ENCODE data around the gene SRGAP2C. TPM values are rescaled to one million over a fixed set of nuclear protein-coding genes. Genes with fewer than 3 reads are reported as not detected.
"Not testable (repeated sequence)": the region's sequence is repeated elsewhere in the genome, so short reads cannot be mapped to it uniquely, and the experiment has no call there.

The SRGAP2C gene
- total RNA-seq, 1 donor from 2014 or later, result 13.9 TPM

DNA sequence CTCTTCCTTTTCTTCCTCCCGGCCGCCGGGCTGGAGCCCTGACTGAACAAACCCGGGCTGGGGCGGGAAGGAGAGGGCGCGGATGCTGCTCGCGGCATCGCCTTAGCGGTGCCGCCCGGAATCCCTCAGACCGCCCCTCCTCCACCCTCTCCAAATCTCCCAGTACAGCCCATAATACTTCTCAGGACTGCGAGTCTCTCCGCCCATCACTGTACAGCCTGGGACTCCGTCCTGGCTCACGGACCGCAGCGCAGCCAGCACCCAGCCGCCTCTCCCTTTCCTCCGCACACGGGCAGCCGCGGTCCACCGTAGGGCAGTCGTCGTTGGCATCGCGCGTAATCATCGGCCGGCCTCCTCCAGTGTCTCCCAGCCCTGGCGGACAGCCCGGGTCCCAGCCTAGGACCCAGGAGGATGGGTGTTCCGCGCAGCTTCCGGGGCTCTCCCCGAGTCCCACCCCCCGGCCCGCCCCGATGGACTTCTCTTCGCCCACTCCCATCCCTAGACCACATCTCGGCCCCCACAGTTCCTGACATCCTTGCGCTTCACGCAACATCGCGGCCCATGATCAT is 449 bp downstream of the SRGAP2C start:
- DNase-seq (ENCODE audit: low read depth), result not testable (repeated sequence)

GRCh38 chr1:121186191-121186590 is 1.4 kb downstream of the SRGAP2C start:
- not testable (repeated sequence) for DNase-seq (ENCODE audit: low read depth)

DNA sequence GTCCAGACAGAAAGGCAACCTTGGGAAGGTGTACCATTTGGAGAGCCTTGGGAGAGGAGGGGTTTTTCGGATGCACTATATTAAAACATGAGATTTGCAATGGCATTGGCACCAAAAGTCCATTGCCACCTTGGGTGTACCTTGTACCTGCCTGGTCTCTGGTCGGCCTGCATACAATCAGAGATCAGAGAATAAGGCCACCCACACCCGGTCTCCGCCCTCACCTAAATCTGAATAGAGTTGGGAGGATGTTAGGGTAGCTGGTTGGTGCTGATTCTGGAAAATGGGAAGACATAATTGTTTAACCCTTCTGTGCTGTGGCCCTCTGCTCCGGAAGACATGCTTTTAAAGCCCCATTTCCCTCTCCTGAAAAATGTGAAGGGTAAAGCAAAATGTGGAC is 3.1 kb downstream of the SRGAP2C start:
- not testable (repeated sequence) for DNase-seq (ENCODE audit: low read depth)

GRCh38 chr1:121192512-121192911 is 7.7 kb downstream of the SRGAP2C start:
- not testable (repeated sequence) for DNase-seq (ENCODE audit: low read depth)

DNA sequence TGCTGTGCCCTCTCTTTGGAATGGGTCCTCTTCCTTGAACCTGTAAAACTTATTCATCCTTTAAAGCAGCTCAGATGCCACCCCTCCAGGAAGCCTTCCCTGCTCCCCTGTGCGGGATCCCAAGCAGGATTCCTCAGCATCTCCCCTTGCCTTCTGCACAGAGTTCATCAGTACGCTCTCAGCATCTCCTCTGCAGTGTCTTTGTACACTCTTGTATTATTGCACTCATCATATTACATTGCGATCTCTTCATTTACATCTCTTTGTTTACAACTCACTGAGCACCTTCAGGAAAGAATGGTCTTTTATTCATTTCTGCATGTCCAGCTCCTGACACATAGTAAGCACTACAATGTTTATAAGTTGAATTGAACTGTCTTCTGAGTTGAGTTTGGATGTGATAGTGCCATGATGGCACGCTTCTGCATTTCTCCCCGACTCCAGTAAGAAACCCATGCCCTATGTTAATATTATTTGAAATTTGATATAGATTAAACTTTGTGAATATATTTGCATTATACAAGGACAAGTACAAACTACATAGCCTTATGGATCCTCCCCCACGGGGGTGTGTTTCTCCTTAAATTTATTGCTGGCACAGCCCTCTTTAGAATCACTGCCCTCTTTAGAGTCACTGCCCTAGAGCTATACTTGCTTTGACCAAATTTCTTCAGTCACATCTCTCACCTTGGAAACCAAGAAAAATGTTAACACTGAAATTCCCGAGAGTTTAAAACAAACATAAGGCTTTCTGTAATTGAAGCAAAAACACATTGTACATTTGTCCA is 12.5 kb downstream of the SRGAP2C start:
- DNase-seq (ENCODE audit: low read depth), result not testable (repeated sequence)

- DNase-seq (ENCODE audit: low read depth), result not testable (repeated sequence)
Observed at GRCh38 chr1:121199763-121200162, 15.0 kb downstream of the SRGAP2C start.

DNA sequence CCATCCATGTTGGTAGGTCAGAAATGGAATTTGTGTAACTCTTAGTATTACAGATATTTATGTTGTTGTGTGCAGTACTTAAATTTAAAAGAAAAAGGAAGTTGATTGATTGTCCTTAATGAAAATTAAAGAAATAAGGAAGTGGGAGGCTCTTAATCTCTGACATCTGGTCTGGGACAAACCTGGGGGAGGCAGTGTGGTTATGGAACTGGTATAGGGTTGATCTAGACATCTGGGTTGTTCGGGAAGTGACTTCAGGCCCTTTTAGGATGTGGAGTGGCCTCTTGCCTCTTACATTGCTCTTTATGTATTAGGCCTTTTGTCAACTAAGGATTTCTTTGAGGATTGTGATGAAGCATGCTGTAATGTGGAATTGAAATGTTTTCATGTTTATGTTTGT is 15.5 kb downstream of the SRGAP2C start:
- not testable (repeated sequence) for DNase-seq (ENCODE audit: low read depth)

DNA sequence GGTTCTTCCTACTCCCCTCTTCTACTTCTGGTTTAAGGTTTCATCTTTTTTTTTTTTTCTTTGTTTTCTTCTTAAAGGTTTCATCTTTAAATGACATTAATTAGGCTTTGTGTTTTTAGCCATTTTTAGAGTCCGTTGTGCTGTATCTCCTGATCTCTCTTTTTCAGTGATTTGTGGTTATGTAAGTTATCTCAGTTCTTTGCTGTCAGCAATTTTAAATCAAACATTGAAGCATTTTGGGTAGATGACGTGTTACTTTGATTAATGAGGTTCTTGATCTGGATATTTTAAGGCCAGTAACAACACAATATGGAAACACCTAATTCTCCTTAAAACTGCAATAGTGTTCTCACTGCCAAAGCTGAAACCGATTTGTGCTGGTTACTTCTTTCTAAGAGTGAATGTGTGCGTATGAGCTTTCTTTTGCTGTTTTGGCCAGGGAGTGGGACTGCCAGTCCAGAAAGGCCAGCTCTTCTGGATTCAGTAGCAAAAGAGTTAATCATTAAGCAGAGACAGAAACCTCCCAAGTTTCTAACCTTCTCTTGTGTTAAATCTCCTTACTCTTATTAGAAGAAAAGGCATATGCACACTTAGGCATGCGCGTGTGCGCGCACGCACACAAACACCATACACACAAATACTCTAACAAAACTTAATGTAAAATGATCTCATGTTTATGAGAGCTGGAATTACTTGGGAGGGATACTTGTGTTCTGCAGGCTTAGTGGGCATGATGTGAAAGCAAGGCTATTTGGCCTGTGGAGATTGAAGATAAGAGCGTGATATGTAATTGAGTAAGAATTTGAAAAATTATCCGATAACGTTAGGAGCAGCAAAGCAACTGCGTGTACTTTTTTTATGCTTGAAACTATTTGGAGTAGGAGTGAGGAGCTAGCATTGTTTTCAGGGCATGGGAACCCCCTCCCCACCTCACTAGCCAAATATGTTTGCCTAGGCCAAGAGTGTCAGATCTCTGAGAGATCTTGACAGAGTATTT is 16.5 kb downstream of the SRGAP2C start:
- DNase-seq (ENCODE audit: low read depth), result not testable (repeated sequence)

- DNase-seq (ENCODE audit: low read depth), result not testable (repeated sequence)
Observed at GRCh38 chr1:121202986-121203385, 18.2 kb downstream of the SRGAP2C start.

DNA sequence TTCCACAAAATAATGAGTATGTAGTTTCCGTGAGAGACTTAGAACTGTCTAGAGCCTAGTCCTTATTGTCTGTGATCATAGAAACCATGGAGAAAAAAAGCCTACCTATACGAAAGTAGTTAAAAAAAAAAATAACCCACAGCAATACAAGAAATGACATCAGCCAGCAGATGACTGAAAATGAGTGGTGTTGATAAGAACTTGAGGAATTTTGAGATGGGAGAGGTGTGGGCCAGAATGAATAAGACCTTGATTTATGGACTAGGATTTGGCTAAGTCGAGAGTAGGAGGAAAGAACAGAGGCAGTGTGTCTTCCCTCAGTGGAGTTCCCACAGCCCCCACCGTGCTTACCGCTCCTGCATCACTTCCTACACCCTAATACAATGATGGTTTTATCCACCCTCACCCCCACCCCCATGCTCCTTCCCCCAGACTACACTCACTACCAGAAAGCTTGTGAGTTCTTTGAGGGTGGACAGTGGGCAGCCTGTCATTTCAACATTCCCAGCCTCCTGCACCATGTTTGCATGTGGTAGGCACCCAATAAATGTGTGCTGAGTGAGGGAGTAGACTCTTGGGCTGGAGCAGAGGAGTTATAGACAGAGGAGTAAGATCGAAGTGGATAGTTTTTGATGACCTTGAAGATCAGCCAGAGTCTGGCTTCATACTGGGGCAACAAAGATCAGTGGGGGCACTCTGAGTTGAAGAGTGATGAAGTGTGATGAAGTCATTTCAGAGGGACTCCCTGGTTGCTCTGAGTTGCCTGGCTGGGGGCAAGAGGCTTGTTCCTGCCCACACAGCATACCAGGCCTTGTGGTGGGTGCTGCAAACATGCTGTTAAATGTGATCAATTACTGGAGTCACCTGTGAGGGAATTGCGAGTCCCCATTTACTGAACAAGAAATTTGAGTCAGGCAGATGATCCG is 21.3 kb downstream of the SRGAP2C start:
- DNase-seq (ENCODE audit: low read depth), result not testable (repeated sequence)

DNA sequence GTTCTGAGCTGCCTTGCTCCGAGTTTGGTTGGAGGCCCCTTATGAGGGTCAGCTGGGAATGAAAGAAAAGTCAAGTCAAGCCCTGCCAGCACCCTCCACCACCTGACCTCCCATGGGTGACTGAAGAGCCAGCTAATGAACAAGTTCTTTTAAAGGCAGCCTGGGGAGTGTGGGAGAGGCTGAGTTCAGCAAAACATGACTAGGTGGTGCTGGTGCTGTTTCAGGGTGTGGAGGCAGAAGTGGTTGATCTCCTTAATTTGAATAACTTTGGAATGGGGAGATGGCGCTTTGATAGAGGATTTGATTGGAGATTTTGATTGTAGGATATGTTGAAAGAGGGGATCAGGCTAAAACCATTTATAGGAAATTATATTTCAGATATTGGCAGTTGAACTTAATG is 22.6 kb downstream of the SRGAP2C start:
- not testable (repeated sequence) for DNase-seq (ENCODE audit: low read depth)

GRCh38 chr1:121208375-121208774 is 23.6 kb downstream of the SRGAP2C start:
- not testable (repeated sequence) for DNase-seq (ENCODE audit: low read depth)

DNA sequence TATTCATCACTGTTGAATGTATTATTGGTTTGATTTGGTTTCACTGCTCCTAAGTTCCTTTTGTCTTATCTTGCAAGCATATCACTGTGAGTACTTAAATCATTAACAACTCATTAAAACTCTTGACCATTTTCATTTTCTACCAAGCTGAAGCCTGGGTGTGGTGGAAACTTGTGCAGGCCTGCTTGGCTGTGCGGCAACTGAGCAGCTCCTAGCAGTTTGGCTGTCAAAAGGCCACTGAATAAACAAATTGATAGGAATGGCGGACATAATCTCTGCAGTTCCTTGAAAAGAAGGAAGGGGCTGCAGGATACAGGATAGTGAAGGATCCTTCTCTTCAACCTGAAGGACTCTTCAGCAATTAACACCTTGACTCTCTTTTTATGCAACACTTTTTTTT is 26.0 kb downstream of the SRGAP2C start:
- DNase-seq (ENCODE audit: low read depth), result not testable (repeated sequence)

DNA sequence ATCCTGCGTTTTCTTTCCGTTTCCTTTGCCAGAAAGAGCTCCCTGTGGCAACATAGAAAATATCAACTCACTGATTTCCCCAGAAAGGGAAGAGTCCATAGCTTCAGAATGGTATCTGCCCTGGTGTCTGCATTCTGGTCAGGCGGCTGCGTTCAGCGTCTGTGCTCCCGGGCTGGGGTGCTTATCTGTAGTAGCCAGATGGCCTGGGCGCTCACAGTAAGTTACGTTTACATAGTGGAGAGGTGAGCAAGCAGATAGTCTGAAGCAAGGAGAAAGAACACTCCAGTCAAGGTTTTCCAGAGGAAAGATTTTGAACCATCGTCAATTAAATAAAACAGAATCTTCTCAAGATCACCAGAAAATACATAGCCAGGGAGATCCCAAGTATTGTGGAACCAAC is 28.7 kb downstream of the SRGAP2C start:
- not testable (repeated sequence) for DNase-seq (ENCODE audit: low read depth)

DNA sequence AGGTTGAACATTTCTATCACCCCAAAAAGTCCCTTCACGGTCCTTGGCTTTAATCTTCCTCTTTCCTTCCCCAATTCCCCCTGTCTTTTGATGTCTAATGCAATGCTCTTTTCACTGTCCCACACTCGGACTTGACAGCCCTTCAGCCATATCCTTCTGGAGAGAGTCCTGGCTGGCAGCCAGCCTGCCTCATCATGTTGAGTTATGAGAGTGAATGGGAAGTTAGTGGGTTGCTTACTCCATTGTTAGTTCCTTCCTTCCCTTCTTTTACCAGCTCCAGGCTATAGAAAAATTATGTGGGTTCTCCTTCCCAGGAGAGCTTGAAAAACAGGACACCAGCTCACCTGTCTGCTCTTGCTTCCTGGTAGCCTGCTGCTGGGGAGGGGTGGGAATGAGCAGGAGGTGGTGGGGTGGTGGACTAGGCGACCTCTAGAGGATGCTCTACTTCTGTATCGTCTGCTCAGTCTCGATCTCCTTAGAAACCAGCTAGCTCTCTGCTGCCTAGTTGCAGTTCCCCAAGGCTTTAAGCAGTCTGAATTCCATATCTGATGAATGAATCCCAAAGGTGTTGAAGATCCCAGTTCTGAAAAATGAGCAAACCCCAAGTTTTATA is 29.9 kb downstream of the SRGAP2C start:
- DNase-seq (ENCODE audit: low read depth), result not testable (repeated sequence)

- DNase-seq (ENCODE audit: low read depth), result not testable (repeated sequence)
Observed at GRCh38 chr1:121215699-121216417, 31.1 kb downstream of the SRGAP2C start.

DNA sequence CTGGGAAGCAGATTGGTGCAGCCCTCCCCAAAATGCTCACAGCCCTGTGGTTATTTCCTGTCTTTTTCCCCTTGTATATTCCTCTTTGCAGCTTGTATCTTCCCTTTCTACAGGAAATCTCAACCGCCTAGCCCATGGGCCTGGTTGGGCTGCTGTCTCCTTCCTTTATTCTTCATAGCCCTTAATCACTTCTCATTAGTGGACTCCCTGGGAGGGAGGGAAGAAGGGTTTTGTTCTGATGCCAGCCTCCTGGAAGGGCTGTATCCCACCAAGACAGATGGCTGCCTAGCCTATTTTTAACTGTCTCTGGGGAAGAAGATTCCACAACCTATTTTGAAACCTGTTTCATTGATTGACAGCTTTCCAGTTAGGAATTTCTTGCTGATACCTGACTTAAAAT is 31.9 kb downstream of the SRGAP2C start:
- not testable (repeated sequence) for DNase-seq (ENCODE audit: low read depth)

GRCh38 chr1:121221770-121222169 is 37.0 kb downstream of the SRGAP2C start:
- peak; percentile 43 for DNase-seq (ENCODE audit: low read depth)

DNA sequence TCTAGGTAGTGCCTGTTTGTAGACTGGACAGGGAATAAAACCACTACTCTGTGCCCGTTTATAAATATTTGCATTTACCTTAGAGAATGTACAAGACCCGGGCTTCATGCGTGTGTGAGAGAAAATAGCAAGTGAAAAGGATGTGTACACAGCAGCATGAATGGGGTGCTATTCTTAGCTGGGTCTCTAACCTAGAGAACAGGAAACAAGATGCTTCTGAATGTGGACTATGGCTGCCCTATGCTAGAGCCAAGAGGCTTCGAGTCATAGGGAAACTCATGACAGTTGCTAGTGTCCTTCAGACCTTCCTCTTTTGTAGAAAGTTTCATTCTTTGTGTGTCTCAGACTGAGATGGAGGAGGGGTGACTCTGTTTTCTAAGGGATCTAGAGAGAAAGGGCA is 39.9 kb downstream of the SRGAP2C start:
- DNase-seq (ENCODE audit: low read depth), result not testable (repeated sequence)
